GM12875 (cell line): Measurements from ENCODE around the gene CCDC63.
"Not testable (repeated sequence)": the region's sequence is repeated elsewhere in the genome, so short reads cannot be mapped to it uniquely, and the experiment has no call there.

ENCODE experiments used
- H3K4me3 ChIP-seq: one replicate; pipeline ENCODE4 v1.5.1; 2011; ENCODE audit warnings: low read depth, low read length, control low read depth
- CTCF ChIP-seq: IDR thresholded peaks from 2 replicates; pipeline ENCODE4 v1.5.1; 2011; ENCODE audit warnings: low read depth, mild to moderate bottlenecking, control low read depth, inconsistent platforms, low read length, moderate library complexity, borderline replicate concordance; ENCODE audit not compliant: insufficient read depth

The CCDC63 gene

GRCh38 chr12:110941391-110941790 is 94.6 kb downstream of the CCDC63 start:
- H3K4me3 ChIP-seq = no peak overlapping the region
- no peak for TF ChIP-seq CTCF

GRCh38 chr12:110943373-110943772 is 96.6 kb downstream of the CCDC63 start:
- TF ChIP-seq CTCF = no peak
- no peak overlapping the region for H3K4me3 ChIP-seq

GRCh38 chr12:110948041-110948440 is 101.3 kb downstream of the CCDC63 start:
- no peak overlapping the region for H3K4me3 ChIP-seq
- TF ChIP-seq CTCF = no peak

GRCh38 chr12:110950466-110950865 is 103.7 kb downstream of the CCDC63 start:
- H3K4me3 ChIP-seq = not testable (repeated sequence)

- not testable (repeated sequence) for H3K4me3 ChIP-seq
These were observed 104.1 kb downstream of the CCDC63 start for GRCh38 chr12:110950867-110951266.
